ENCODE data around the gene TTLL1.

TTLL1 gene

DNA sequence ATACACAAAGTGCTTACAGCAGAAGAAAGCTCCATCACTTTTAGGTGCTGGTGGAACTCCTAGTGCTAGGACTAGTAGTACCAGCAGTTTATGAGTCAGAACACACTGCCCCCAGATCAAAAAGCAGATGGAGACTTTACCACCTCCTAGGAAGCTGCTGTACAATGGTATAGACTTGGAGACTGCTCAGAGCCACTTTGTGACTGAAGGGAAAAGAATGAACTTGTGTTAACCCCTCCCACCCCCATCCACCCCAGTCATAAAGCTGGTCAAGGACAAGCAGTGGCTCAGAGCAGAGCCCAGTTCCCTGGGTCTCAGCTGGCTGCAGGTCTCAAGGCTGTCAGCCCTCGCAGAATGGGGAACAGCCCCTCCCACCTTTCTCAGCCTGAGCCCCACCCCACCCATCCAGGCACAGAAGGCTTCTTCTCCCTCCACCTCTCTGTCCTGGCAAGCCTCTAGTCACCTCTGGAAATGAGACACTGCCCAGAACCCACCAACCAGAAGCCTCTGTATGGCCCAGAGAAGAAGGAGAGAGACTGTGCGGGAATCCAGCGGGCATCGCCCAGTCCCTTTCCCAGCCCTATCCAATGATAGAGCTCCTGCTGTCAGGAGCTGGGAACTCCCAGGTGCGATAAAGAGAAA is 98.1 kb downstream of the TTLL1 start:
- peaks cover 0 to 3% (median 0%) of the 10 kb centered on the region in 5 experiments for H3K9me3 ChIP-seq (ENCODE audit: control extremely low read depth in 1 of 5, control insufficient read depth in 4 of 5, insufficient read depth in 2 of 5, low read depth in 1 of 5, low read length in 4 of 5)
- H3K27me3 ChIP-seq (replicated peaks in 2 of 5; ENCODE audit: control insufficient read depth in 4 of 5, insufficient read depth in 5 of 5, low read length in 4 of 5): no peaks in the 10 kb centered on the region
- H3K36me3 ChIP-seq (ENCODE audit: control insufficient read depth in 4 of 4, insufficient read depth in 4 of 4, low read length in 3 of 4): peaks cover 0 to 4% (median 3%) of the 10 kb centered on the region in 4 experiments
- H3K27ac ChIP-seq (ENCODE audit: insufficient read depth in 1 of 2, low read depth in 1 of 2, low read length in 2 of 2, poor library complexity in 1 of 2, severe bottlenecking in 2 of 2): no peak overlapping the region
- peak in 1 of 3 donors; percentile 34 for DNase-seq
- POLR2A ChIA-PET: interaction anchor here (1.8 kb wide), 1 partner anchor 24 kb away, joined by 4 read pairs; the partner anchor contains the start of gene PACSIN2
- CTCF ChIA-PET: interaction anchor here (0.7 to 2.4 kb wide), 7 partner anchors 10 to 196 kb away, joined by 3 to 10 read pairs (median 3); no protein-coding TSS in a partner anchor
- H3K4me1 ChIP-seq (ENCODE audit: control extremely low read depth in 1 of 4, control insufficient read depth in 4 of 4, insufficient read depth in 4 of 4, low read length in 3 of 4): peaks cover 0 to 33% (median 25%) of the 10 kb centered on the region in 4 experiments
- no peak overlapping the region for H3K4me3 ChIP-seq (ENCODE audit: control insufficient read depth in 1 of 7, extremely low read depth in 1 of 7, insufficient read depth in 4 of 7, low read depth in 2 of 7, low read length in 6 of 7)
- no CpG with 5 or more reads among the region's 5 CpGs for WGBS (ENCODE audit: insufficient coverage)

- no peaks in the 10 kb centered on the region for H3K27me3 ChIP-seq (replicated peaks in 2 of 5; ENCODE audit: control insufficient read depth in 4 of 5, insufficient read depth in 5 of 5, low read length in 4 of 5)
- H3K36me3 ChIP-seq (ENCODE audit: control insufficient read depth in 4 of 4, insufficient read depth in 4 of 4, low read length in 3 of 4): peaks cover 0 to 4% (median 3%) of the 10 kb centered on the region in 4 experiments
- WGBS (ENCODE audit: insufficient coverage): 96% methylated on average over 7 of the region's 9 CpGs
- no peak overlapping the region for H3K4me3 ChIP-seq (ENCODE audit: control insufficient read depth in 1 of 7, extremely low read depth in 1 of 7, insufficient read depth in 4 of 7, low read depth in 2 of 7, low read length in 6 of 7)
- peak in 1 of 3 donors; percentile 31 for DNase-seq
- H3K4me1 ChIP-seq (ENCODE audit: control extremely low read depth in 1 of 4, control insufficient read depth in 4 of 4, insufficient read depth in 4 of 4, low read length in 3 of 4): peaks cover 0 to 27% (median 21%) of the 10 kb centered on the region in 4 experiments
- no peak overlapping the region for H3K27ac ChIP-seq (ENCODE audit: insufficient read depth in 1 of 2, low read depth in 1 of 2, low read length in 2 of 2, poor library complexity in 1 of 2, severe bottlenecking in 2 of 2)
- peaks cover 0 to 3% (median 0%) of the 10 kb centered on the region in 5 experiments for H3K9me3 ChIP-seq (ENCODE audit: control extremely low read depth in 1 of 5, control insufficient read depth in 4 of 5, insufficient read depth in 2 of 5, low read depth in 1 of 5, low read length in 4 of 5)
- CTCF ChIA-PET: interaction anchor here (0.8 to 2.4 kb wide), 6 partner anchors 10 to 70 kb away, joined by 3 to 10 read pairs (median 4); no protein-coding TSS in a partner anchor
- POLR2A ChIA-PET: interaction anchor here (1.8 kb wide), 1 partner anchor 25 kb away, joined by 4 read pairs; the partner anchor contains the start of gene PACSIN2
Measured at GRCh38 chr22:42990131-42990838, 98.9 kb downstream of the TTLL1 start.
